Stomach (tissue), 9 donors: ENCODE data around the gene PEX12. TPM values are rescaled to one million over a fixed set of nuclear protein-coding genes. Genes with fewer than 3 reads are reported as not detected.
A peak's percentile ranks its signal among the peaks of the same experiment; 100 is the strongest.

ENCODE experiments used
- DNase-seq, 2 donors: peaks; one replicate each; pipeline versions ENCODE4 v3.0.0 to v3.0.0-alpha.2; 2013 to 2019
- H3K27ac ChIP-seq, 5 donors: fragments of 200-600 bp in 4 of 5; sonication (generic) in 4 of 5; one replicate each; pipeline ENCODE4 v1.5.1; 2013 to 2019; ENCODE audit warnings: mild to moderate bottlenecking in 1 of 5, moderate library complexity in 1 of 5
- H3K27me3 ChIP-seq, 3 donors: fragments of 200-600 bp; sonication (generic); one replicate each; pipeline ENCODE4 v1.5.1; 2017 to 2019; ENCODE audit warnings: mixed run types in 1 of 3
- H3K36me3 ChIP-seq, 4 donors: fragments of 200-600 bp; sonication (generic); 1 replicate in 3 of 4; 2 replicates in 1 of 4; pipeline ENCODE4 v1.5.1; 2016 to 2019
- H3K4me1 ChIP-seq, 4 donors: fragments of 200-600 bp; sonication (generic); one replicate each; pipeline ENCODE4 v1.5.1; 2016 to 2019
- H3K4me3 ChIP-seq, 4 donors: fragments of 200-600 bp; sonication (generic) in 3 of 4; one replicate each; pipeline ENCODE4 v1.5.1; 2016 to 2019; ENCODE audit warnings: mild to moderate bottlenecking in 1 of 4
- H3K9me3 ChIP-seq, 4 donors: fragments of 200-600 bp; sonication (generic); one replicate each; pipeline ENCODE4 v1.5.1; 2016 to 2019
- CTCF ChIP-seq, 7 experiments: fragments of 450-650 bp in 4 of 7; fragments of 200-600 bp in 3 of 7; sonication (generic) in 3 of 7; IDR thresholded peaks; one replicate each; pipeline ENCODE4 v1.5.1; 2016 to 2019; ENCODE audit warnings: antibody characterized with exemption in 7 of 7, control low read depth in 2 of 7, mild to moderate bottlenecking in 1 of 7
- EP300 ChIP-seq: sonication (generic); formaldehyde crosslinking; IDR thresholded peaks from one replicate; pipeline ENCODE4 v1.6.1; 2017; ENCODE audit warnings: antibody characterized with exemption
- POLR2A ChIP-seq, 4 donors: fragments of 450-650 bp; IDR thresholded peaks; one replicate each; pipeline ENCODE4 v1.6.1; 2016; ENCODE audit warnings: antibody characterized with exemption in 4 of 4, control low read depth in 2 of 4, mild to moderate bottlenecking in 1 of 4, moderate library complexity in 1 of 4
- POLR2AphosphoS5 ChIP-seq, 3 donors: sonication (generic); formaldehyde crosslinking; IDR thresholded peaks; one replicate each; pipeline ENCODE4 v1.6.1; 2016; ENCODE audit warnings: antibody characterized with exemption in 3 of 3
- WGBS, 5 donors: extraction: QIAGEN DNeasy Blood & Tissue Kit in 3 of 5; methylation state at CpG; one replicate each; pipeline versions ENCODE4 v1.1.5 to v1.1.7; 2013 to 2018; 5-methylcytosine and 5-hydroxymethylcytosine counted together
- intact Hi-C: fragments of 100-400 bp; cut with DNase I; formaldehyde crosslinking; loops from one replicate; pipeline ENCODE4 v1.15.1; 2023; ENCODE audit warnings: low total_unique reads
- polyA plus RNA-seq, 3 donors: library from polyadenylated mRNA; stranded (reverse); fragments of 200-250 nt; gene quantifications; one replicate each; pipeline ENCODE4 v1.2.3, GENCODE V29; 2013
- total RNA-seq, 5 donors: library from RNA; depleted of rRNA; stranded (reverse); fragments of >200 nt; gene quantifications; one replicate each; pipeline versions ENCODE4 v1.1.0 to v1.2.3, GENCODE V29; 2014 to 2016
- donor health status: healthy with polysubstance abuse.
- donor health status: Bipolar disorder and iron deficiency.
- donor health status: healthy.

The PEX12 gene
- total and polyA plus RNA-seq, 8 donors, result 0.58 to 3.2 (median 1.8) TPM; not detected in 1

GRCh38 chr17:35588196-35588920 is 10.0 kb upstream of the PEX12 start:
- Histone ChIP-seq H3K9me3 (no peaks in the 10 kb centered on the region), H3K4me3 (peak overlapping the region; percentile 64 to 91 (median 72)), H3K27ac (peak overlapping the region in 4 of 5 donors; percentile 94 to 98 (median 96)), H3K4me1 (peaks cover 9 to 61% (median 40%) of the 10 kb centered on the region in 4 donors), H3K27me3 (no peaks in the 10 kb centered on the region), H3K36me3 (peaks cover 0 to 7% (median 0%) of the 10 kb centered on the region in 4 donors)
- WGBS, 5 donors, result 47 to 53% (median 50%) methylated on average over 12 of the region's 12 CpGs
- DNase-seq, result peak in 1 of 2 donors; percentile 82
- TF ChIP-seq POLR2AphosphoS5 (IDR thresholded peaks at IDR 0.05) (peak in 2 of 3 donors; percentile 48 to 73), CTCF (IDR thresholded peaks at IDR 0.05) (no peak), EP300 (no peak), POLR2A (IDR thresholded peaks at IDR 0.05) (no peak)
- intact Hi-C loops, result no loop called here

- Histone ChIP-seq H3K4me3 (peak within 1 kb of the TSS; percentile 64 to 91 (median 72)), H3K9me3 (no peaks in the 10 kb centered on the region), H3K4me1 (peaks cover 9 to 50% (median 36%) of the 10 kb centered on the region in 4 donors), H3K36me3 (peaks cover 0 to 3% (median 0%) of the 10 kb centered on the region in 4 donors), H3K27ac (peak within 1 kb of the TSS; percentile 87 to 98 (median 95)), H3K27me3 (no peaks in the 10 kb centered on the region)
- 0 to 1% (median 0%) methylated on average over 39 to 50 of the region's 50 CpGs for WGBS, 5 donors
- peak; percentile 94 to 99 for DNase-seq
- no peak for TF ChIP-seq EP300
- peak; percentile 88 to 97 (median 92) for TF ChIP-seq POLR2AphosphoS5 (IDR thresholded peaks at IDR 0.05)
- peak in 2 of 4 donors; percentile 39 to 55 for TF ChIP-seq POLR2A (IDR thresholded peaks at IDR 0.05)
- TF ChIP-seq CTCF (IDR thresholded peaks at IDR 0.05), result peak in 1 of 7 experiments; percentile 15
- intact Hi-C loops, result no loop called here
These were observed 8.9 kb upstream of the PEX12 start, which contains the start of gene AP2B1 for GRCh38 chr17:35587074-35587961. Gene AP2B1 (plus strand): TSS chr17:35587322. CDS start chr17:35594031, 6,709 bp downstream.

- Histone ChIP-seq H3K4me1 (peaks cover 9 to 43% (median 33%) of the 10 kb centered on the region in 4 donors), H3K27me3 (no peaks in the 10 kb centered on the region), H3K27ac (peak overlapping the region; percentile 87 to 98 (median 95)), H3K9me3 (no peaks in the 10 kb centered on the region), H3K36me3 (no peaks in the 10 kb centered on the region), H3K4me3 (peak overlapping the region; percentile 64 to 91 (median 72))
- DNase-seq, result no peak
- no peak for TF ChIP-seq POLR2AphosphoS5 (IDR thresholded peaks at IDR 0.05)
- intact Hi-C loops, result no loop called here
- 24 to 31% (median 29%) methylated on average over 7 of the region's 7 CpGs for WGBS, 5 donors
These were observed 8.2 kb upstream of the PEX12 start for GRCh38 chr17:35586569-35587073.

- H3K4me1 ChIP-seq, result peaks cover 13 to 25% (median 21%) of the 10 kb centered on the region in 4 donors
- TF ChIP-seq EP300 (no peak), POLR2A (IDR thresholded peaks at IDR 0.05) (no peak), CTCF (IDR thresholded peaks at IDR 0.05) (no peak), POLR2AphosphoS5 (IDR thresholded peaks at IDR 0.05) (no peak)
- WGBS, 5 donors, result 74 to 100% (median 90%) methylated on average over 1 of the region's 1 CpG
- no peaks in the 10 kb centered on the region for H3K36me3 ChIP-seq
- no peaks in the 10 kb centered on the region for H3K27me3 ChIP-seq
- no peaks in the 10 kb centered on the region for H3K9me3 ChIP-seq
- intact Hi-C loops, result no loop called here
- H3K4me3 ChIP-seq, result no peak overlapping the region
- no peak for DNase-seq
- no peak overlapping the region for H3K27ac ChIP-seq
These were observed 5.7 kb upstream of the PEX12 start for GRCh38 chr17:35584061-35584460.
